GM19463 (cell line): Measurements from ENCODE around the gene ACOT7.
"Not testable (repeated sequence)": the region's sequence is repeated elsewhere in the genome, so short reads cannot be mapped to it uniquely, and the experiment has no call there.

Experiments used
- ATAC-seq: cut with Tn5 transposase; IDR thresholded peaks from one replicate; pipeline ENCODE4 v1.9.1; 2021; ENCODE audit warnings: mild to moderate bottlenecking, moderate library complexity; ENCODE audit not compliant: unreplicated experiment

ACOT7 gene

DNA sequence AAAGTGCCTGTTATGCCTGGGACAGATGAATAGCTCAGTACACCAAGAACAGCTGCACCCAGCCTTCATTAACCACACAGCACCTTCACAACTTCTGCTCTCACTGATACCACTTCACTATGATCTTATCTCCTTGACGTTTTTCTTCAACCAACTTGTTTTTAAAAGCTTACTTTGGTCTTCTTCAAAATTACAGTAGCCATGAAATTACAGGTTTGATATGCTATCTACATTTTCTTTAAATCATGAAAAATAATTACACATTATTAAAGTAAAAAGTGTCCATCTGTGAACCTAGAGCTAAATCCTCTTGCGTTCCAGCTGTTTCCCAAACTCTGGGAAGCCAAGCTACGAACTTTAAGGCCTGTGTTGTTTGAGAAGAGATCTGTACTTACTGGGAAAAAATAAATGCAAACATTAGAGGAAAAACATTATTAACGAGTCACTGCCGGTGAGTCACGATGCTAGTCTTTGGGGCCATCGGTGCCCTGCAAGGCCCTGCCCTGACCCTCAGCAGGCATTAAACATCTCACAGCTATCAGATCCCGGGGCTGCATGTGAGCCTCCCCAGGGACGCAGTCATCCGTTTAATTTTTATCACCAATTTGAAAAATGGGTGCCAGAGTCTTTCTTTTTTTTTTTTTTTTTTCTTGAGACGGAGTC, 76.3 kb downstream of the ACOT7 start:
- no peak for ATAC-seq

- ATAC-seq, result no peak
These were observed 77.1 kb downstream of the ACOT7 start for GRCh38 chr1:6316240-6317097.

GRCh38 chr1:6314503-6314902, 79.1 kb downstream of the ACOT7 start:
- no peak for ATAC-seq

- no peak for ATAC-seq
These were observed 80.0 kb downstream of the ACOT7 start for GRCh38 chr1:6313393-6314200.

DNA sequence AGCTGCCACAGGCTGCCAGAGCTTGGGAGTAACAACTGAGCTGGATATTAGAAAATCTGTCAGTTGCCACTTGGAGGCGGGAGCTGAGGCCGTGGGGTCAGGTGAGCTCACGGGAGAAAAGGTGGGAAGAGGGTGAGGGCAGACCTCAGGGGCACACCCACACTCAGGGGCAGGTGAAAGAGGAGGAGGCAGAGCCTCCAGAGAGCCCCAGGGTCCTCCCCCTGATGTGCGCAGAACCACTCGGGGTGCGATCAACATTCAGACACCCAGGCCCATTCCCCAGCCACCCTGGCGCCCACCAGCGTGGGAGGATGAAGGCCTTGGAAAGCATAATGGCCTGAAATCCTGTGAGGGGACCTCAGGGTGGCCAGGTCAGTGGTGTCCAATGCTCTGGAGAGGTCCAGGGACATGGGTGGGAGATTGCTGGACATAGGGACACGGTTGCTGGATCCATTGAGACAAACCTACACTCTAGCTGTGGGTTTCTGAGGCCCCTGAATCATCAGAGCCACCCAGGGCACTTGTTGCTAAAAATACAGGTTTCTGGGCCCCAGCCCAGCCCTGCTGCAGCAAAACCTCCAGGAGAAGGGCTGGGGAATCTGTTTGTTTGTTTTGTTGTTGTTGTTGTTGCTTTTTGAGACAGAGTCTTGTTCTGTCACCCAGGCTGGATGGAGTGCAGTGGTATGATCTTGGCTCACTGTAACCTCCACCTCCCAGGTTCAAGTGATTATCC, 83.3 kb downstream of the ACOT7 start:
- ATAC-seq, result no peak

GRCh38 chr1:6309564-6309963, 84.0 kb downstream of the ACOT7 start:
- no peak for ATAC-seq

- no peak for ATAC-seq
These were observed 85.1 kb downstream of the ACOT7 start for GRCh38 chr1:6308449-6308848.

GRCh38 chr1:6307682-6308081, 85.9 kb downstream of the ACOT7 start:
- not testable (repeated sequence) for ATAC-seq

GRCh38 chr1:6307099-6307498, 86.5 kb downstream of the ACOT7 start:
- ATAC-seq, result no peak

GRCh38 chr1:6303397-6304012, 90.1 kb downstream of the ACOT7 start:
- ATAC-seq, result no peak

DNA sequence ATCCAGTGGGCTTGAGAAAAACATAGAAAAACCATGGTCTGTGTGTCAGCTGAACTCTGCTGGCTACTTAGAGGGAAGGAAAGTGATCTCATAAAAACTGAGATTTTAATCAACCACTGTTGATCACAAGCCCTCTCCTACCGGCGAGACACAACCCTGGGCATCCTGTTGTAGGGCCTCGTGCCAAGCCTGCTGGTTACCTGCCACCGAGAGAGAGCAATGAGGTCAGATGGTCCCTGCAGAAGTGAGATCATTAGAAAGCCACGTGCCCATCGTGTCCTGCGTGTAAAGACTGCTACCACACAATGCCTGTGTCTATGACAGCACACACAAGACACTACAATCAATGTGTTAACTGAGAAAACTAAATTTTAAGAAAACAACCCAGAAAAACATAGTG, 91.0 kb downstream of the ACOT7 start:
- ATAC-seq, result no peak

- ATAC-seq, result no peak
These were observed 92.0 kb downstream of the ACOT7 start for GRCh38 chr1:6301526-6301925.

DNA sequence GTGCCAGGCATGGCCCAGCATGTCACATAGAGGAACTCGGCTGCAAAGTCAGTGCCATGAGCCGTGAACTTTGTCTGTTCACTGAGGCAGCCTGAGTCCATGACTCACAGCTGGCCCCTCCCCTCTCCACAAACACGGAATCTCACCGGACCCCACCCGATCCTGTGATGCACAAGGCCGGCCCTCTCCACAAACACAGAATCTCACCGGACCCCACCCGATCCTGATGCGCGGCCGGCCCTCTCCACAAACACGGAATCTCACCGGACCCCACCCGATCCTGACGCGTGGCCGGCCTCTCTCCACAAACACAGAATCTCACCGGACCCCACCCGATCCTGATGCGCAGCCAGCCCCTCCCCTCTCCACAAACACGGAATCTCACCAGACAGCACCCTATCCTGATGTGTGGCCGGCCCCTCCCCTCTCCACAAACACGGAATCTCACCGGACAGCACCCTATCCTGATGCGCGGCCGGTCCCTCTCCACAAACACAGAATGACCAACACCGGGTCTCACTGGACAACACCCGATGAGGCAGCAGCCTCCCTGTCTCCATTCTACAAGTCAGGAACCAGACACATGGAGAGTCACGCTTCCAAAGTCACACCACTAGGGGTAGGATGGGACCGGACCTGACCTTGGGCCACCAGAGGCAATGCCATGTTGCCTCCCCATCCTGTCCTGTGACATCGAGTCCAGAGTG, 93.1 kb downstream of the ACOT7 start:
- no peak for ATAC-seq

- ATAC-seq, result no peak
These were observed 93.9 kb downstream of the ACOT7 start for GRCh38 chr1:6299557-6300165.

DNA sequence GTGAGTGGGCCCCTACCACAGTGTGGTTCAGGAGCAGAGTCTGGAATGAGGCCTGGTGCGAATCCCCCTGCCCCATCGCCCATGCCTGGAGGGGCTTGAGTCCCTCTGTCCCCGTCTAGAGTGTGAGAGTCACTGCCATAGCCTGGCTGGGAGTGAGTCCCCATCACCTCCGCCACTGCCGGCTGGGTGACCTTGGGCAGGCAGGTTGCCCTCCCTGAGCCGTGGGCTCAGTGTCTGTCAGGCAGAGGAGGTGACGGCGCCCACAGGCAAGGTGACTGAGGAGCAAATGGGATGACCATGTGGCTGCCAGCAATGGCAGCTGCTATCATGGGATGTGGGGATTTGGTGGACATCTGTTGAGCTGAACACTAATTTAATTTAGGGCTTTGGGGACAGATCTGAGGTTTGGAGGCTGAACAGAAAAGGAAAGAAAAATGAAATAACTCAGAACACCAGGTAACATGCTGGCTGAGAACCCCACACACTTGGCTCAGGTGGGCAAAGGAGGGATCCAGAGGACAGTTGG, 94.6 kb downstream of the ACOT7 start:
- ATAC-seq, result no peak

- ATAC-seq, result no peak
These were observed 95.0 kb downstream of the ACOT7 start for GRCh38 chr1:6298530-6298929.

DNA sequence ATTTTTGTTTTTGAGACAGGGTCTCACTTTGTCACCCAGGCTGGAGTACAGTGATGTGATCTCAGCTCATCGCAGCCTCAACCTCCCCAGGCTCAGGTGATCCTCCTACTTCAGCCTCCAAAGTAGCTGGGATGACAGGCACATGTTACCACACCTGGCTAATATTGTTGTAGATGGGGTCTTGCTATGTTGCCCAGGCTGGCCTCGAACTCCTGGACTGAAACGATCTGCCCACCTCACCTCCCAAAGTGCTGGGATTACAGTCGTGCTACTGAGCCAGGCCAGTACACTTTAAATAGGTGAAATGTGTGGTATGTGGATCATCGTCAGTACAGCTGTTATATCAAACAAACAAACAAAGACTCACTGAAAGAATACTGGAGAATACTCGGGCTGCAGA, 97.7 kb downstream of the ACOT7 start:
- no peak for ATAC-seq

- no peak for ATAC-seq
These were observed 98.5 kb downstream of the ACOT7 start for GRCh38 chr1:6294890-6295556.
